Chondrocyte (in vitro differentiated cells): ENCODE measurements around the gene LYZL6. TPM values are rescaled to one million over a fixed set of nuclear protein-coding genes. Genes with fewer than 3 reads are reported as not detected.
A peak's percentile ranks its signal among the peaks of the same experiment; 100 is the strongest.
"Not testable (repeated sequence)": the region's sequence is repeated elsewhere in the genome, so short reads cannot be mapped to it uniquely, and the experiment has no call there.

Experiments used
- DNase-seq: peaks from one replicate; pipeline ENCODE4 v3.0.0; 2021; ENCODE audit warnings: mixed read lengths, low spot score
- H3K27ac Mint-ChIP-seq: one replicate; pipeline ENCODE4 v1.8.0; 2021; ENCODE audit warnings: mild to moderate bottlenecking, moderate library complexity, mixed read lengths; ENCODE audit not compliant: unreplicated experiment
- H3K27me3 Mint-ChIP-seq: 2 replicates; pipeline ENCODE4 v1.8.0; 2021; ENCODE audit warnings: low read depth, mixed read lengths
- H3K36me3 Mint-ChIP-seq: 2 replicates; pipeline ENCODE4 v1.8.0; 2021; ENCODE audit warnings: low read depth, mixed read lengths
- H3K4me1 Mint-ChIP-seq: 2 replicates; pipeline ENCODE4 v1.8.0; 2021; ENCODE audit warnings: low read depth, mild to moderate bottlenecking, mixed read lengths
- H3K4me3 Mint-ChIP-seq: one replicate; pipeline ENCODE4 v1.8.0; 2021; ENCODE audit warnings: mild to moderate bottlenecking, moderate library complexity, mixed read lengths; ENCODE audit not compliant: unreplicated experiment
- H3K9me3 Mint-ChIP-seq: 2 replicates; pipeline ENCODE4 v1.8.0; 2021; ENCODE audit warnings: low read depth, mixed read lengths
- total RNA-seq: library from RNA; stranded (reverse); gene quantifications from 3 replicates; pipeline ENCODE4 v1.2.1, GENCODE V29; 2021
- TF ChIP-seq, protein P1 (sequence below): fragments of 200-600 bp; sonication (generic); IDR thresholded peaks from 2 replicates; pipeline ENCODE4 v1.5.0; 2021; ENCODE audit warnings: antibody characterized with exemption, mild to moderate bottlenecking, moderate library complexity

Gene LYZL6
- total RNA-seq, 1 donor from 2014 or later, result not detected

- Mint-ChIP-seq H3K4me3 (peak overlapping the region; percentile 53), H3K4me1 (peaks cover 40% of the 10 kb centered on the region), H3K27me3 (no peaks in the 10 kb centered on the region), H3K9me3 (no peaks in the 10 kb centered on the region), H3K36me3 (no peaks in the 10 kb centered on the region), H3K27ac (peak overlapping the region; percentile 83)
- TF ChIP-seq, protein P1, sequence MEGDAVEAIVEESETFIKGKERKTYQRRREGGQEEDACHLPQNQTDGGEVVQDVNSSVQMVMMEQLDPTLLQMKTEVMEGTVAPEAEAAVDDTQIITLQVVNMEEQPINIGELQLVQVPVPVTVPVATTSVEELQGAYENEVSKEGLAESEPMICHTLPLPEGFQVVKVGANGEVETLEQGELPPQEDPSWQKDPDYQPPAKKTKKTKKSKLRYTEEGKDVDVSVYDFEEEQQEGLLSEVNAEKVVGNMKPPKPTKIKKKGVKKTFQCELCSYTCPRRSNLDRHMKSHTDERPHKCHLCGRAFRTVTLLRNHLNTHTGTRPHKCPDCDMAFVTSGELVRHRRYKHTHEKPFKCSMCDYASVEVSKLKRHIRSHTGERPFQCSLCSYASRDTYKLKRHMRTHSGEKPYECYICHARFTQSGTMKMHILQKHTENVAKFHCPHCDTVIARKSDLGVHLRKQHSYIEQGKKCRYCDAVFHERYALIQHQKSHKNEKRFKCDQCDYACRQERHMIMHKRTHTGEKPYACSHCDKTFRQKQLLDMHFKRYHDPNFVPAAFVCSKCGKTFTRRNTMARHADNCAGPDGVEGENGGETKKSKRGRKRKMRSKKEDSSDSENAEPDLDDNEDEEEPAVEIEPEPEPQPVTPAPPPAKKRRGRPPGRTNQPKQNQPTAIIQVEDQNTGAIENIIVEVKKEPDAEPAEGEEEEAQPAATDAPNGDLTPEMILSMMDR, result no peak
- no peak for DNase-seq
Measured at GRCh38 chr17:35901631-35902175, 41.8 kb downstream of the LYZL6 start.

- TF ChIP-seq, protein P1, result no peak
- H3K4me1 Mint-ChIP-seq, result peaks cover 43% of the 10 kb centered on the region
- no peaks in the 10 kb centered on the region for H3K36me3 Mint-ChIP-seq
- DNase-seq, result no peak
- no peaks in the 10 kb centered on the region for H3K27me3 Mint-ChIP-seq
- H3K27ac Mint-ChIP-seq, result peak overlapping the region; percentile 83
- no peaks in the 10 kb centered on the region for H3K9me3 Mint-ChIP-seq
- H3K4me3 Mint-ChIP-seq, result peak overlapping the region; percentile 53
Measured at GRCh38 chr17:35900708-35901480, 42.6 kb downstream of the LYZL6 start.

- no peak for DNase-seq
- no peaks in the 10 kb centered on the region for H3K27me3 Mint-ChIP-seq
- peak overlapping the region; percentile 83 for H3K27ac Mint-ChIP-seq
- no peak overlapping the region for H3K4me3 Mint-ChIP-seq
- TF ChIP-seq, protein P1, result no peak
- H3K36me3 Mint-ChIP-seq, result no peaks in the 10 kb centered on the region
- peaks cover 48% of the 10 kb centered on the region for H3K4me1 Mint-ChIP-seq
- no peaks in the 10 kb centered on the region for H3K9me3 Mint-ChIP-seq
Measured at GRCh38 chr17:35900280-35900679, 43.2 kb downstream of the LYZL6 start.

- Mint-ChIP-seq H3K9me3 (no peaks in the 10 kb centered on the region), H3K4me1 (peaks cover 48% of the 10 kb centered on the region), H3K27ac (no peak overlapping the region), H3K36me3 (no peaks in the 10 kb centered on the region), H3K27me3 (no peaks in the 10 kb centered on the region), H3K4me3 (no peak overlapping the region)
- TF ChIP-seq, protein P1, result no peak
- no peak for DNase-seq
Measured at GRCh38 chr17:35898283-35899070, 45.0 kb downstream of the LYZL6 start.

GRCh38 chr17:35897772-35898171 lies 45.7 kb downstream of the LYZL6 start:
- not testable (repeated sequence) for DNase-seq, H3K9me3 Mint-ChIP-seq, H3K36me3 Mint-ChIP-seq, H3K27ac Mint-ChIP-seq, H3K27me3 Mint-ChIP-seq, H3K4me3 Mint-ChIP-seq
- peaks cover 44% of the 10 kb centered on the region for H3K4me1 Mint-ChIP-seq
